Tracheal epithelial cell (primary cell): ENCODE data around the gene KIF15. TPM values are rescaled to one million over a fixed set of nuclear protein-coding genes. Genes with fewer than 3 reads are reported as not detected.

Experiments used
- total RNA-seq: library from RNA; depleted of rRNA; stranded (reverse); fragments of >200 nt; gene quantifications from 2 replicates; pipeline ENCODE4 v1.2.1, GENCODE V29; 2014

Gene KIF15, protein sequence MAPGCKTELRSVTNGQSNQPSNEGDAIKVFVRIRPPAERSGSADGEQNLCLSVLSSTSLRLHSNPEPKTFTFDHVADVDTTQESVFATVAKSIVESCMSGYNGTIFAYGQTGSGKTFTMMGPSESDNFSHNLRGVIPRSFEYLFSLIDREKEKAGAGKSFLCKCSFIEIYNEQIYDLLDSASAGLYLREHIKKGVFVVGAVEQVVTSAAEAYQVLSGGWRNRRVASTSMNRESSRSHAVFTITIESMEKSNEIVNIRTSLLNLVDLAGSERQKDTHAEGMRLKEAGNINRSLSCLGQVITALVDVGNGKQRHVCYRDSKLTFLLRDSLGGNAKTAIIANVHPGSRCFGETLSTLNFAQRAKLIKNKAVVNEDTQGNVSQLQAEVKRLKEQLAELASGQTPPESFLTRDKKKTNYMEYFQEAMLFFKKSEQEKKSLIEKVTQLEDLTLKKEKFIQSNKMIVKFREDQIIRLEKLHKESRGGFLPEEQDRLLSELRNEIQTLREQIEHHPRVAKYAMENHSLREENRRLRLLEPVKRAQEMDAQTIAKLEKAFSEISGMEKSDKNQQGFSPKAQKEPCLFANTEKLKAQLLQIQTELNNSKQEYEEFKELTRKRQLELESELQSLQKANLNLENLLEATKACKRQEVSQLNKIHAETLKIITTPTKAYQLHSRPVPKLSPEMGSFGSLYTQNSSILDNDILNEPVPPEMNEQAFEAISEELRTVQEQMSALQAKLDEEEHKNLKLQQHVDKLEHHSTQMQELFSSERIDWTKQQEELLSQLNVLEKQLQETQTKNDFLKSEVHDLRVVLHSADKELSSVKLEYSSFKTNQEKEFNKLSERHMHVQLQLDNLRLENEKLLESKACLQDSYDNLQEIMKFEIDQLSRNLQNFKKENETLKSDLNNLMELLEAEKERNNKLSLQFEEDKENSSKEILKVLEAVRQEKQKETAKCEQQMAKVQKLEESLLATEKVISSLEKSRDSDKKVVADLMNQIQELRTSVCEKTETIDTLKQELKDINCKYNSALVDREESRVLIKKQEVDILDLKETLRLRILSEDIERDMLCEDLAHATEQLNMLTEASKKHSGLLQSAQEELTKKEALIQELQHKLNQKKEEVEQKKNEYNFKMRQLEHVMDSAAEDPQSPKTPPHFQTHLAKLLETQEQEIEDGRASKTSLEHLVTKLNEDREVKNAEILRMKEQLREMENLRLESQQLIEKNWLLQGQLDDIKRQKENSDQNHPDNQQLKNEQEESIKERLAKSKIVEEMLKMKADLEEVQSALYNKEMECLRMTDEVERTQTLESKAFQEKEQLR (N-terminal part only)
- total RNA-seq, result 0.85 and 2.4 TPM in 2 replicates

DNA sequence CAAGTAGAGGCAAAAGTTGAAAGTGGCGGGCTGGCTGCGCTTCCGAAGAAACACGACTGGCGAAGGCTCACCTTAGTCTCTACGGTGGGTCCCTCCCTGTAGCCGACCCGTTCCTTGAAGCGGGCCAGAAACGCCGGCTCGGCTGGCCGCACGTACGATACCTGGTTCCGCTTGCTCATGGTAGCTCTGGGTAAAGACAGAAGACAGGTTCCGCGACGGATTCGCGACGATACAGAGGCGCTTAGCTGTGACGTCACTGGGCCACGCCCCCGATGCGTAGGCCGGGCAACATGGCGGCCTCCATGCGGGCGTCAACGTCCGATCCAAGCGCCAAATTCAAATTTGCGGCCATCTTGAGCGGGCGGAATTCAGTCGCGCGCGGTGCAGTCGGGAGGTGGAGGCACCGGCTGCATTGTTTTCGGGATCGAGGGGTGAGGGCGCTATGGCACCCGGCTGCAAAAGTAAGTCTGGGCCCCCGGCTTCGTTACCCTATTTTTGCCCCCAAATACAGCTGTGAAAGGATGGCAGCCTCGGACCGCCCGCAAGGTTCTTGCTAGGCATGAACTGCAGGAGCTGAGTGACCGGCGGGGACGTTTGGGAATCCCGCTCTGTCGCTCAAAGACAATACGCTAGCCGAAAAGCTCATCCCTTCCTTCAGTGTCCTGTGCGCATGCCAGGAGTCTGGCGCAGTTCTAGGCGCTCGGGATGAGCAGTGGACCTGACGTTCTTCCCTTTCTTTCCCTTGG, at the start of gene KIF15, which contains the start of gene KIAA1143:
KIF15 (plus strand) TSS at position 371 of the 746 bp plus-strand sequence; CDS start at position 443, 72 bp downstream.
KIAA1143 (minus strand) TSS at position 196 of the 746 bp plus-strand sequence; CDS start at position 179, 17 bp downstream.

DNA sequence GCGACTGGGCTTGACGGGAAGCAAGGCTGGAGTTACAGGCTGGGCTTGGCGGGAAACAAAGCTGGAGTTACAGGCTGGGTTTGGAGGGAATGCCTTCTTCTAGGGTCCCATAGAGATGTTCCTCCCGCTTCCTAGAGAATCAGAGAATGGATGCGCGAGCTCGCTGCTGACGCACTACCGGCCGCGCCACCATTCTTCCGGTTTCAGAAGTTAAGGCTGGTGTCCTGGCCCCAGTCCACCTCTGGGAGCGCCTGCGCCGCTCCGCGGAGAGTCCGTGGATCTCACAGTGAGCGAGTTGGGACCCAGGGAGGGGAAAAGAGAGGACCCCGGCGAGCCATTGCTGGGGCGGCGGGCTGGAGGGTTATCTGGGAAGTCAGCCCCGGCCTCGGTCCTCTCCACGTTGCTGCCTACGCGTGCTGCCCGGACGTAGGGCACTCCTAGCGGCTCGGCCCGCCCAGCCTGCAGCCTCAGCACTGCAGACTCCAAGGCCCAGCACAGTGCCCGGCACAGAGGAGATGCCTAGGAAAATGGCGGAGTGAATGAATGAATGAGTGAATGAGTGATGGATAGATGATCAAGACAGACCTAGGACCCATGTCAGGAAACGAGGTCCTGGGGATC, 49.0 kb upstream of the KIF15 start, which contains the start of gene ZNF502:
ZNF502 (plus strand) TSS at position 206 of the 621 bp plus-strand sequence. CDS start 7,602 bp downstream, outside the sequence.

DNA sequence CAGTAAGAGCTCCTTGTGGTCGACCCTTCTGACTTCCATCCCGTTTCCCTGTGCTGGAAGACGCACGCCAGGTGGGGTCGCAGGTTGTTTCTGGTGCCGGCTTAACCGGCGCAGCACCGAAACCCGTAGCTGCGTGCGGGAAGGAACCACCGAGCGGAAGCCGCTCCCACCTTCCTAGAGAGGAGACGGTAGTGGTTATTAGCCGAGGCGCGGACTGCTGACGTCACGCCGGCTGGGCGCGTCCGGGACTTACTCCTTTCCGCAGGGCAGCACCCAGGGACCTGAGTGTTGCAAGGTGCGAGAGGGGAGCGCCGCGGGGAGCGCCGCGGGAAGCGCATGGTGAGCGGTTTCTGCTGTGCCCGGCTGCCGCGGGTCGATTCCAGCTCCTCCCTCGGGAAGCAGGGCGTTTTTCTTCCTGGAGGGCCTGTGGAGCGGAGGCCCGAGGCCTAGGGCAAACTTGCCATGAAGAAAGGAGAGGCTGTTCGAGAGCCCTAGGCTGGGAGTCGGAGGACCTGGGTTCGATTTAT, 32.1 kb upstream of the KIF15 start, which contains the start of gene ZNF501:
ZNF501 (plus strand) TSS at position 252 of the 527 bp plus-strand sequence. CDS start 4,787 bp downstream, outside the sequence.

DNA sequence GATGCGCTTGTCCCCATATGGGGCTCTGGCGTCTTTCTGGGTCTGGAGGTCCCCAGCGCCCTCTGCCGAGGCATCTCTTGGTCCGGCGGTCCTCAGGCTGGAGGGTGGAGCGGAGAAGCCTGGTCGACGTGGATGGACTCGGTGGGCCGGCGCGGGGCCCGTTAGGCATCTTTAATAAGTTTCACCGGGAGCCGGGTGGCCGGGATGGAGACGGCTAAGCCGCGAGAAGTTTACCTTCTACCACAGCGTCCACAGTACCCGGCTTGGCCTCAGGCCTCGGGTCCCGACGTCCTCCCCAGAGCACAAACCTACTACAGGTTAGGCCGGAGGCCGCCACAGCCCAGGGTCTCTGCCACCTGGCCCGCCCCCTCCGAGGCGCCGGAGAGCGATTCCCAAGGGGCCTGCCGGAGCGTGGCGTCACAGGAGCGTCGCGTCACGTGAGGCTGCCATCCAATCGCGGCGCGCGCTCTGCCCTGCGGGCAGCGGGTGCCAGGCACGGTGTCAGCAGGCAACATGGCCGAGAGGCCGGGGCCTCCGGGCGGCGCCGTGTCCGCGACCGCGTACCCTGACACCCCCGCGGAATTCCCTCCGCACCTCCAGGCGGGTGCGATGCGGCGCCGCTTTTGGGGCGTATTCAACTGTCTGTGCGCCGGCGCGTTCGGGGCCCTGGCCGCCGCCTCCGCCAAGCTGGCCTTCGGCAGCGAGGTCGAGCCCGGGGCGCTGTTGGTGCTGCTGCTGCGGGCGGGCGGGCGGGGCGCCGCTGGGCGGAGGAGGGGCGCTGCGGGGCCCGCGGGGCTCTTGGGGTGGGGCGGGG, 100.0 kb downstream of the KIF15 start, which contains the start of gene TMEM42:
TMEM42 (plus strand) TSS at position 501 of the 814 bp plus-strand sequence; CDS start at position 514, 13 bp downstream.

DNA sequence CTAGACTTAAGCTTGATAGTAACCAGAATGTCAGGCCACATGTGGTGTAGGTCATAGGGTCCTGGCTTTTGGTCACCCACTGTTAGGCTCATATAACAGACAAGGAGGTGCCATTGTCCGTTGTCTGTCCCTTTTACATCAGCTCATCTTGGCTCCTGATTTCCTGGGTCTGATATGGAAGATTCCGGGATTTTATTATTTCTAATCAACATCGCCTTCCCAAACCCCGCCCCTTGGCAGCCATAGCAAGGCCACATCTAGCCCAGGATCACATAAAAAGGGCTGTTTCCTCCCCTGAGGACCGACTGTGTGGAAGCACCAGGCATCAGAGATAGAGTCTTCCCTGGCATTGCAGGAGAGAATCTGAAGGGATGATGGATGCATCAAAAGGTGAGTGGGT, 112.7 kb downstream of the KIF15 start, which contains the start of gene TGM4:
TGM4 (plus strand) TSS at position 301 of the 400 bp plus-strand sequence; CDS start at position 372, 71 bp downstream.

Other genes starting within 250 kb of the KIF15 start
- 1.3 and 3.9 TPM in 2 replicates for gene ZKSCAN7, start 206.6 kb upstream of the KIF15 start, total RNA-seq
- 1.4 TPM in 1 of 2 replicates, not detected in the other for gene ZNF660, start 176.8 kb upstream of the KIF15 start, total RNA-seq
- 11.6 and 15.6 TPM in 2 replicates for gene ZNF197, start 136.8 kb upstream of the KIF15 start, total RNA-seq
- 14.9 and 15.1 TPM in 2 replicates for gene ZNF35, start 113.1 kb upstream of the KIF15 start, total RNA-seq
- gene ZNF502, start 49.1 kb upstream of the KIF15 start, total RNA-seq, result 2.7 and 5.8 TPM in 2 replicates
- gene ZNF501, start 32.2 kb upstream of the KIF15 start, total RNA-seq, result 2.8 and 4.3 TPM in 2 replicates
- gene KIAA1143, start 175 bp upstream of the KIF15 start, total RNA-seq, result 11.1 and 21.3 TPM in 2 replicates
- gene TMEM42, start 100.1 kb downstream of the KIF15 start, total RNA-seq, result 12.0 and 22.4 TPM in 2 replicates
- 0.48 TPM in 1 of 2 replicates, not detected in the other for gene TGM4, start 112.8 kb downstream of the KIF15 start, total RNA-seq
- gene ZDHHC3, start 214.4 kb downstream of the KIF15 start, total RNA-seq, result 51.8 and 94.4 TPM in 2 replicates
- 53.3 and 56.9 TPM in 2 replicates for gene EXOSC7, start 214.4 kb downstream of the KIF15 start, total RNA-seq